Fibroblast of gingiva (primary cell): Measurements from ENCODE around the gene RHOBTB3.

Source experiments
- DNase-seq: peaks from one replicate; pipeline ENCODE4 v3.0.0-alpha.2; 2011; ENCODE audit warnings: low read depth

RHOBTB3 gene

DNA sequence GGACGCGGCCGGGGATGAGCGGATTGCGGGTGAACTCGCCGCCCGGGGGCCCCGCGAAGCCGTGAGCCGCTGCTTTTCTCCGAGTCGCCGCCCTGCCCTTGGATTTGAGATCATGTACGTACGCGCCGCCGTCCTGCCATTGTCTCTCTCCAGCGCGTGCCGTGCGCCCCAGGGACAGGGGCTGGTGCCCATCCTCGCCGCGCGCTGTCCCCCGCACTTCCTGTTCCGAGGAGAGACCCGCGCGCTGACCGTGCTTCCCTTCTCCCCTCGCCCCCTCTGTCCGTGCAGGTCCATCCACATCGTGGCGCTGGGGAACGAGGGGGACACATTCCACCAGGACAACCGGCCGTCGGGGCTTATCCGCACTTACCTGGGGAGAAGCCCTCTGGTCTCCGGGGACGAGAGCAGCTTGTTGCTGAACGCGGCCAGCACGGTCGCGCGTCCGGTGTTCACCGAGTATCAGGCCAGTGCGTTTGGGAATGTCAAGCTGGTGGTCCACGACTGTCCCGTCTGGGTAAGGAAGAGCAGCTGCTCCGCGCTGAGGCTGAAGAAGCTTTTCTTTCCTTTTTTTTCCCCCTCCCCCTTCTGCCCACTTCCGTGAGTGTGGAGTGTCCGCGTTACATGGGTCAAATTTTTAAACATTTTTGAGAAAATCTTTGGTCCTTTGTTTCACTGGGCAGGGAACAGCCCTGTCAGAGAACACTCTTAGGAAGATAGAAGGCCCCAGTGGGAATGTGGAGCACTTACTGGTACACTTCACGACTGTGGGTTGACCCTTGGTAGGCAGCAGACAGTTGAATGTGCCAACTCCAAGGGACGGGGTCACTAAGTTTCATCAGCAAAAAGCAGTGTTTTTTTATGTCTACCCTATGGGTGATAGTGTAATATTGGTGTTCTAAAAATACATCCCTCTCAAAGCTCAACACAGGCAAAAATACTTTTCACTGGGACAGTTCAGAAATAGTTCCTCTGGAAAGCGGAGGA lies 727 bp downstream of the RHOBTB3 start:
- peak; percentile 31 for DNase-seq

DNA sequence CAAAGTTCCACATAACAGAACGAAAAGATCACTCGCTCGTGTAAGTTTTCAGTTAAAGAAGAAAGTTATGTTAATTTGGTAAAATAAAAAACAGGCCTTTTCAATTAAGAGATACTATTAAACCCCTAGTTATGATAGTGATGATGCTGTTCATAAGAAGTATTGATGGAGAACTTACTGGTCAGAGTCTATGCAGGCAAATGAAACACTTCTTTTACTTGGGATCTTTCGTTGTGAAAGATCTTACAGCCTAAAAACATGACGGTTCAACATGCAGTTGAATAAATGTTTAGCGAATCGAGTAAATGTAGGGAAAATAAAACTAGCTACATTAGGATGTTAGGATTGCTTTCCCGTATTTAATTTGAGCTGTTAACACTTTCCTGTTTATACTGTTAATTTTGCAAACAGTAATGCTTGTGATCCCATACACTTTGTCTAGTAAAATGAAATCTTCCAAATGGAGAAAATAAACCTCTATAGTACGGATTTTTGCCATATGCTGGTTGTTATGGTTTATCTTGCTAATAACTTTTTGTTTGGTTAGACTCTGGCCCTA lies 2.0 kb downstream of the RHOBTB3 start:
- DNase-seq, result no peak

DNA sequence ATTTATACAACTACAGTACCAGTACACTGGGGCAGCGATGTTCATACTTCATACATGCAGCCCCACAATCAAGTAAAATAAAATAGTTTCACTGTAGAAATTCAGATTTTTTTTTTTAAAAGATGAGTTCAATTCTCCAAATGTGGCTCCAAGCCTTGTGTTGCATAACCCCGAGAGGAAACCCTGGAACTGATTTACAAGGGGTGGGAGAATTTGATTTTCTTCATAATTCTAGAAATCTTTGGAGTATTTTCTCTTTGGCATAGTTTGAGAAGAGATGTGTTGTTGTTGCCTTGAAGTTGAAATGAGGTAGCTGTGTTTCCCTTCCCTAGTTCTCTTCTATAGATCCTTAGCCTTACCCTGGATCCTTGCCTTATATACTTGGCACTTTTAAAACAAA lies 3.1 kb downstream of the RHOBTB3 start:
- DNase-seq, result peak; percentile 30

DNA sequence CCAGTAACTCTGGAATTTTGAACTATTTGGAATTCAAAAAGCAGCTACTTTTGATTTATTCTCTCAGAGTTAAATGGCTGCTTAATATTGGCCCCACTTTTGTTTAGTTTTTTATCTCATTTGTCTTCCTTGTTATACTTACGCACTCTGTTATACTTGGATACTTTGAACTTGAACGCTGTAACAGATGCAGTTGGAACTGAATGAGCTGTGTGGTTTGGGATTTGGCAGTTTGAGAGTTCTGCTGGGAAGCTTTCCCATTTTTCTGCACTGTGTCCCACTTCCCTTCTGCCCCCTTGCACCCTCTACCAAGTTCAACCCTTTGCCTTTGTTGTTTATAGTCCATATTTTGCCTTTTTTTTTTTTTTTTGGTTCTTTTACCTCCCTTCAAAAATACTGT lies 3.8 kb downstream of the RHOBTB3 start:
- DNase-seq, result peak; percentile 42

DNA sequence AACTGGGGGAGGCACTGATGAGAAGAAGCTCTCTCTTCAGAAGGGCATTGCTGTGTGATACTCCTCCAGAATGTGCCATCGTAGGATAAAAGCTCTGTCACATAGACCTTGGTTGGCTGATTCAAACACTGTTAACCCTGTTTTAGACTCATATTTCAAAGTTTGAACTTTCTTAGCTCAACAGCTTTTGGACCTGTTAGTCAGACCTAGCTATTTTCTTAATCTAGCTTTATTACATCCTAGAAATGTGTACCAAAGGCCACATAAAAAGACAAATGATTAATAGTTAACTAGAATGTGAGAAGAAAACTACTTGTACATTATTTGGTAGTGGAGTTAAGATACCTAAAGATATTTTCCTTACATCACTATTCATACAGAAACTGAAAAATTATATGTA lies 4.3 kb downstream of the RHOBTB3 start:
- DNase-seq, result no peak

DNA sequence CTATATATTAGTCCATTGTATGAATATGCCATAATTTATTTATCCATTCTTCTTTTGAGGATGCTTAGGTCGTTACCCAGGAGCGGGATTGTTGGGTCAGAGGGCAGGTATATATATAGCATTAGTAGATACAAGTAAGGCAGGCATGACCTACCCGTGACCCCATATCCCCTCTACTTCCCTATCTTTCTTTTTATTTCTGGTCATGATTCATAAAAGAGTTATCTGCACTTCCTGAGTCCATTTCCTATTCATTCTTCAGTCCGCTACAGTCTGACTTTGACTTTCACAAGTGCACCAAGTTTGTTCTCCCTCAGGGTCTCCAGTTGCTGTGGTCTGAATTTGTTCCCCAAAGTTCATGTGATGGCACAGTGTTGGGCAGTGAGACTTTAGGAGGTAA lies 6.9 kb downstream of the RHOBTB3 start:
- DNase-seq, result no peak

DNA sequence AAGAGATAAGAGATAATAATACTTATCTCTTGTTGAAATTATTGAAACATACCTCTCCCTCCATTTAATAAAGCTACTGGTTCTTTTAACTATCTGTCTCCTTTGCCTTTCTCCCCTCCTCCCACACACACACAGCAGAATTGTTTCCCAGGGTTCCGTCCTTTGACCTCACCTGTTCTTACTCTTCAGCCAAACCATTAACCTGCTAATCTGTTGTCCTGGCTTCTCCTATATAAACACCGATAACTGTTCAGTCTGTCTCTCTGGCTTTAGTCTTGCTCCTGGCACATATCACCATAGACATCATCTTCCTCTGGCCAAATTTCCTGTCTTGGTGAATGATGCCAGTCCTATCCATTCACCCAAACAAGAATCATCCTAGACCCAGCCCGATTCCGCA lies 7.7 kb downstream of the RHOBTB3 start:
- DNase-seq, result no peak

DNA sequence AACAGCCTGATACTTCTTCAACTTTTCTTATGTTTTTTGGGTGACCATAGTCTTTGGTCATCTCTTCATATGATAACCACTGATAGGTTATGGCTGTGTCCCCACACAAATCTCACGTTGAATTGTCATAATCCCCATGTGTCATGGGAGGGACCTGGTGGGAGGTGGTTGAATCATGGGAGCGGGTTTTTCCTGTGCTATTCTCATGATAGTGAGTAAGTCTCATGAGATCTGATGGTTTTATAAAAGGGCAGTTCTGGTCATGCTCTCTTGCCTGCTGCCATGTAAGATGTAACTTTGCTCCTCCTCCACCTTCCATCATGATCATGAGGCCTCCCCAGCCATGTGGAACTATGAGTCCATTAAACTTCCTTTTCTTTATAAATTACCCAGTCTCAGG lies 8.7 kb downstream of the RHOBTB3 start:
- DNase-seq, result no peak

DNA sequence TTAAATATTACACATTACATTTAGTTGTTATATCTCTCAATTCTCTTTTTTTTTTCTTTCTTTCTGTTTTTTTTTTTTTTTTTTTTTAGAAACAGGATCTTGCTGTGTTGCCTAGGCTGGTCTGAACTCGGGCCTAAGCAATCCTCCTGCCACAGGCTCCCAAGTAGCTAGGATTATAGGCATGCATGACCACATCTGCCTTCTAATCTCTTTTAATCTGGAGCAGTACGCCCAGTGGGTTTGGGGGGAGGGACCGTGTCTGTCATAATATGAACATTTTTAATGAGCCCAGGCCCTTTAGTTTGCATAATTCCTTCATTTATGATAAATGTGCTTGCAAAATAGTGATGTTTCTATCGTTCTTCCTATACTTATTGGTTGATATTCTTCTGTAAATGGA lies 10.3 kb downstream of the RHOBTB3 start:
- DNase-seq, result no peak

DNA sequence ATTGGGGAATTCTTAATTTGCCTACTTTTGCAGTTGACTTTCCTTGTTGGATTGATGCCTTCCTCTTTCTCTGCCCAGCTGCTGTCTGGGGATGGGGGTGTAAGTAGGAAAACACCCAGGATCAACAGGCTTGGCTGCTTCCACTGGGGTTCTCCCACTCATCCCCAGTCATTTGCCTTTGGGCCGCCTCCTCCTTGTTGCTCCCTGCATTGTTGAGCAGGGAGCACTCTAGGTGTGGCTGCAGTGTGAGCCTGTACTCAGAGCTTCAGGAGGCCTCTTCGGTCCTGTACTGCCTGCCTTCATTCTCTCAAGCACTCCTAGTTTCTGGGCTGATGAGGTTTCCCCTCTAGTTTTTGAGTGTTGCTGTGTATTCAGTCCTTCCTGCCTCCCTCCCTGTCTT lies 12.1 kb downstream of the RHOBTB3 start:
- DNase-seq, result no peak

DNA sequence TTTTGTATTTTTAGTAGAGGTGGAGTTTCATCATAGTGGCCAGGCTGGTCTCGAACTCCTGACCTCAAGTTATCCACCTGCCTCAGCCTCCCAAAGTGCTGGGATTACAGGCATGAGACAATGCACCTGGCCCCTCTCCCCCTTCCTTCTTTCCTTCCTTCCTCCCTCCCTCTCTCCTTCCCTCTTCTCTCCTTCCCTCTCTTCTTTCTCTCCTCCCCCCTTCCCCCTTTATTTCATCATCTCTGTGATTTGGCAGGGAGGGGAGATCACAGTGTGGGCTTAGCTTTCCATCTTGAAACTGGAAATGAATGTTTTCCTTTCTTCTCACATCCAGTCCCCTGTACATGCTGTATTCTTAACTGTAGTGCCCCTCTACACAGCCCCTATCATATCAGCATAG lies 12.7 kb downstream of the RHOBTB3 start:
- DNase-seq, result no peak

DNA sequence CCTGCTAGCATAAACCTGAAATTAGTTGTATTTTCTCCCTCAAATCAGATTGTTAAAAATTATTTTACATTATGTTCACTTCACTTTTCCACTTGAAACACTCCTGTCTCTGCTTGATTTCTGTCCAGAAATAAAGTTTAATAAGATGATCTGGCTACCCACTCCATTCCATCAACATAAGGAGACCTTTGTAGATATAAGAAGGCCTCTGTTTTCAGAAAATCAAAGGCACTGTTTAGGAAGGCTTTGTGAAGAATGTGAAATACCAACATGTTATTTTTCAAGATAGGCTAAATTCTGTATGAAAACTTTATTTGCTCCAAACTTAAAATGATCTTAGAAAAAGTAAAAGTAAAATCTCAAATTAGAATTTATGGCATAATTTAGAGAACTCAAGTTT lies 15.1 kb downstream of the RHOBTB3 start:
- no peak for DNase-seq

DNA sequence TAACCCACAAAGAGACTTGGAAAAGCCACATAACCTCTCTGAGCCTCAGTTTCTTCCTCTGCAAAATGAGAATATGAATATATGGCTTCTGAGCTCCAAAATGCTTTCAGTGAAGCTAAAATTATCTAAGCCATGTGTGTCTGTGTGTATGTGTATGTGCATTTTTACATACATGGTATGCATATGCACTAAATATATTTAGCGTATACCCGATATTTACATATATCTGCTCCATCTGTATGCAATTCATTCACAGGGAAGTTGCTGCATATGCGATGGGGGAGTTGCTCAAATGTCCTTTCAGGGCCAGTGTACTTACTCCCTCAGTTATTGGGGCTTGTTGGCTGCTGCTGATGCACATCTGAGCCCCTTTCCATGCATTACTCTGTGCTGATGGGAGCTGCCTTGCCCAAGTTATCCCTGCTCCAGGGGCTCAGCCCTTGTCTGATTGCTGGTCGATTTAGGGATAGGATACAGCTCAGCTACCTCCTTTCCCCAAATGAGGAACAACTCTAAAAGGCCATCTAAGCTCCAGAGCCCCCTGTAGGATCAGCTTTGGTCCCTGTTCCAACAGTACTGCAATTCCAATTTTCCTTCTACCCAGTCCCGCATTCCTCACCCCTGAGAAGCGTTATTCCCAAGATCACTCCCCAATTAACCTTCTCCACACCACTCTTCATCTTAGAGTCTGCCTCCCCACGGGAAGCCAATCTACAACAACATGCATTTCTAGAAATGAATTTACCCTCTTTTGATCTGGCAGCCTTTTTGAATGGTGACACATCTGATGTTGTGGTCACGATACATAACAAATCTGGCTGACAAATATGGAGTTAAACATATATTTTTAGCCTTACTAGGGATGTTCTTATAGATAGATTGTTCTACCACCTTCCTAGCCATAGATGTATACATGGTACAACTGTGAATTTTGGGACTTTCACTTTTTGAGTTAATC lies 15.9 kb downstream of the RHOBTB3 start:
- DNase-seq, result no peak

DNA sequence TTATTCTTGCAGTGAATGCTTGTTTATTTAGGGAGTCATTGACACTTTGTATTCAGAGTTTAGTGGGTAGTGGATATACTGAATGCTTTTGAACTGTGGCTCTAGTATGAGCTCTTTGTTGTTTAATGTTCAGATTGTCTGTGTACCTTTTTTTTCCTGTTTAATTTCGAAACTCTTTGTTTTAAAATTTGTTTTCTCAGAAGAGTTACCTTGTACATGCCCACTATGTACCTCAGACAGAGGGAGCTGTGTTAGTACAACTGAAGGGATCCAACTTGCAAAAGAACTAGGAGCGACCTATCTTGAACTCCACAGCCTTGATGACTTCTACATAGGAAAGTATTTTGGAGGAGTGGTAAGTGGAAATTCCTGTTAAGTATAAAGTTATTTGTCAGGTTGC lies 17.0 kb downstream of the RHOBTB3 start:
- no peak for DNase-seq

DNA sequence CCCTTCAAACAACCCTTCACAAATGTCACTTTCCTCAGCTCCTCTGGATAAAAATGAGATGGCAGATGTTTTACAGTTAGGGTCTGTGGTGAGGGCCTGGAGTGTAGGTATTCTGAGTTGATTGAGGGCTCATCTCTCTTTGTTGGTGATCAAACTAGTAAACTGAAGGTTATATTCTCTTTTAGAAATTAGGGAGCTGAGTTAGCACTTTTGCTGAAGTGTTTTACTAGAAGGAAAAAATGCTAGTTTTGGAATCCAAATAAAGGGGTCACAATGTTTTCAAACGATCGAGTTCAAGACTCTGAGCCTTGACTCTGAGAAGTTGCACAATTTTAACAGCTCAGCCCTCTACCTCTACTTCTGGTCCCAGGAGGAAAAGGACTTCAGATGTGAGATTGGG lies 23.4 kb downstream of the RHOBTB3 start:
- DNase-seq, result no peak

DNA sequence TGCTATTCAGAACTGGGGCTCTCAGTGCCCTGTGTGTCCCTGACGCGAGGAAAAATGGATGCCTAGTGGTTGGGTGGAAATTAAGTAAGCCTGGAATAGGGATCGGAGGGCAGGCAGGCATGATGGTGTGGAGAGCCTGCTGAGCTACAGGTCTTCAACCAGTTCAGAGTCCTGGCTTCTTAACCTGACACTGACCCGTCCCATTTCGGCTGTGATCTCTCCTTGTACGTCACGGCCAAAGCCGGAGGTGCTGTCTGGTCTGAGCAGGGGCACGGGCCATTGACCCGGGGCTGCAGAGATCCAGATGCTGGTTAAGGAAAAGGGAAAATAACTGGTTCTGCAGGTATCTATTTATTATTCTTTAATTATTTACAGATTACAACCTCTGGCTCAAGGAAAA lies 27.9 kb downstream of the RHOBTB3 start:
- DNase-seq, result no peak

DNA sequence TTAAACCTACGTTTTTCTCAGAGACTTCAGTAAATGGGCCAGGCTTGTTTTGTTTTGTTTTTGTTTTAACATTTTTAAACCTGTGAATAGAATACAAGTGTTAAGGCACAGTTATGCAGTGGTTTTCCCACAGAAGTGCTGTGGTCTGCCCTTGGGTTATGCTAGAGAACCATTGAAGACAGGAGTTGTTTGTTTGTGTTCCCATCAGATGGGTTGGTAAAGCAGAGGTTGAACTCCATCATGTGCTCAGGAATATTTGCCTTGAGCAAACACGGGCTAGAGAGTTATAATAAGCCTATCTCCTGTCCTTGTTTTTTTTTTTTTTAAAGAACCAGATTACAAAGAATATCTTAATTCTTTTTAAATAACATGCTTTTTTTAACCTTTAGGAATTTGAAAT lies 28.5 kb downstream of the RHOBTB3 start:
- DNase-seq, result peak; percentile 66

DNA sequence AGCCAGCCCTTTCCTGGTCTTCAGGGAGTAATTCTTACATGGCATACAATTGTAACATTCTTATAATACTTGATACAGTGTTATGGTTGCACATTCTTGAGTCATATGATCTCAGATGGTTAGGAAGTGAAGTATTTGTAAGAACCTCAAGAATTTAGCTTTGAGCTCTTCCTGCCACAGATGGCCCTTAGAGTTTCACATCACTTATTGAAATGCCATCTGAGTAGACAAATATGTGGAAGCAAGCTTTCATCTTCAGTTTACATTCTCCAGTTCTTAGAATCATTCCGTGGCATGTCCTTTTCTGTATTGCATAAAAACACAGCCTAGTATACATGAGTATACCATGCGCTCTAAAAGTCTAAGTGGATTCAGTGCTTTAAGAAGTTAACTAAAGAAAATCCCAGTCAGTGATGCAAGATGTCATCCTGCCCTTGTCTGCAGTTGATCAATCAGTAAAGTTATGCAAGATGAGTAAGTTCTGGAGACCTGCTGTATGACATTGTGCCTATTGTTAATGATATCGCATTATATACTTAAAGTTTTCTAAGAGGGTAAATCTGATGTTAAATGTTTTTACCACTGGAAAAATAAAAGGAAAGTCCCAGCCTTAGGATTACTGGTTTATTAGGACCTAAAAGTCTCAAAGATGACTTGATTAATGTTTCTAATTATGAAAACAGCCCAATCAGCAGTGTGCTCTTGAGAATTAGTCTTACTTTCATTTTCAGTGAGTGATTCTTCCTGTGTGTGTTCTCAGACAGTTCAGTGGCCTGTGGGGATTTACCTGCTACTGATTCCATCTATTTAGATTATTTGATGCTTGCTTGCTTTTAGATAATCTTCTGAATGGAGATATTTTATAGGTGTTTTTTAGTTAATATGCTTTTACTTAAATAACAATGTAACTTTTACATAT lies 29.4 kb downstream of the RHOBTB3 start:
- peak; percentile 97 for DNase-seq

DNA sequence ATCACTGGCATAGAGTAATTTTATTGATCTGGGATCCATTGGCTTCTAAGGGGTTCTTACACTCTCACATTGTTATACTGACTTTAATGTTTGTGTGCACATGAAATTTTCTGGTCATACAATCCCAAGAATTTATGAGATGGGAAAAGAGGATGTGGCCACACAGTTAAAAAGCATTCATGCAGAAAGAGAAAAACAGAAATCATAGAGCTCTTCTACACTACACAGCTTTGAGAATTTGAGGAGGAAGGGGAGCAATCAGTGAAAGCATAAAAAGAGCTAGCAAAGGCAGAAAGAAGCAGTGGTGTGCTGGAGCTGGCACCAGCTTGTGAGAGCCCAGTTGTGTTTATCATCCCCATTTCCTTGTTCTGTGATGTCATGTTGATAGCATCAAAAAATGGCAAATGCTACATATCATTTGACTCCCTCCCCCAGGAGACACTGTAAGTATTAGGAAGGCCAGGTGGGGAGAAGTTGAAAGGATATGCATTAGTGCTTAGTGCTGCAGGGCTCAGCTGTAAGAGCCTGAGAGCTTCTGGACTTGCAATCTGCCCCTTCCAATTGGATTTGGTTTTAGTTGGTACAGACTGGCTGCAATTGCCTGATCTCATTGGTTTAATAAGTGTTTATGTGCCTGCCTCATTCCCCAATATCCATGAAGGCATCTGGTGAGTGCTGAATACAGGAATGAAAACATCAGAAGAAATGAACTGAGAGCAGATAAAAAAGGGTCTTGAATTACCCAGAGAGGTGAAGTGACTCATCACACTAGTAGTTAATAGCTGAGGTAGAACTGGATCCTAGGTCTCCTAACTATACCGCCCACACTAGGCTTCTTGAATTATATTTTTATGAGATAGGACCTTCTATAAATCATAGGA lies 30.9 kb downstream of the RHOBTB3 start:
- no peak for DNase-seq

DNA sequence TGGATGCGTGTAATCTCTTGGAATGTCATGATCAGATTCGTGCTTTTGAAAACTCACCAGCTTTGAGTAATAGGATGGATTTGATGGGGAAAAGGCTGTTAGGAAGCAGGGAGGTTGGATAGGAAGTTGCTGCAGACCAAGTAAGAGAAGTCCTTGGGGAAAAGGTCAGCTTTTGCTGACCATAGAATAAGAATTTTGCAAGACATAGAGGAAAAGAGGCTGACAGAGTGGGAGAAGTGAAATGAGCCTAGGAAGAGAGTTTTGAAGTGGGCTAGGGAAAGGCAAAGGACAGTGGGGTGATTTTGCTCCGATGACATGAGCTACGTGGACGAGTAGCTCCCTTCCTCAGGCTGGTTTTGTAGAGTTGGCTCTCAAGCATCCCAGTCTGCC lies 31.5 kb downstream of the RHOBTB3 start:
- DNase-seq, result no peak
